Endothelial cell of umbilical vein (primary cell): ENCODE measurements around the gene SLCO2B1.

Source experiments
- EZH2 ChIP-seq: IDR thresholded peaks from 2 replicates; pipeline ENCODE4 v1.6.1; 2012; ENCODE audit warnings: borderline replicate concordance, low read depth, mild to moderate bottlenecking, moderate library complexity, low read length, inconsistent platforms; ENCODE audit not compliant: severe bottlenecking
- MYC ChIP-seq: IDR thresholded peaks from one replicate; pipeline ENCODE4 v1.6.1; 2011; ENCODE audit warnings: mild to moderate bottlenecking, low read depth, low read length
- POLR2A ChIP-seq: IDR thresholded peaks from 2 replicates; pipeline ENCODE4 v1.6.1; 2012; ENCODE audit warnings: low read depth, mild to moderate bottlenecking, control low read depth, low read length
- TF ChIP-seq, protein P1 (sequence below), 2 donors: IDR thresholded peaks; 1 replicate in 1 of 2; 2 replicates in 1 of 2; pipeline ENCODE4 v1.5.1; 2011; ENCODE audit warnings: low read length in 2 of 2, mild to moderate bottlenecking in 2 of 2, moderate library complexity in 2 of 2, control low read depth in 1 of 2, inconsistent platforms in 1 of 2, low read depth in 1 of 2; ENCODE audit not compliant: insufficient read depth in 1 of 2; ENCODE audit errors: extremely low read depth in 1 of 2
- TF ChIP-seq, protein P2 (sequence below): IDR thresholded peaks from 2 replicates; pipeline ENCODE4 v1.6.1; 2011; ENCODE audit not compliant: insufficient read depth, insufficient read length

DNA sequence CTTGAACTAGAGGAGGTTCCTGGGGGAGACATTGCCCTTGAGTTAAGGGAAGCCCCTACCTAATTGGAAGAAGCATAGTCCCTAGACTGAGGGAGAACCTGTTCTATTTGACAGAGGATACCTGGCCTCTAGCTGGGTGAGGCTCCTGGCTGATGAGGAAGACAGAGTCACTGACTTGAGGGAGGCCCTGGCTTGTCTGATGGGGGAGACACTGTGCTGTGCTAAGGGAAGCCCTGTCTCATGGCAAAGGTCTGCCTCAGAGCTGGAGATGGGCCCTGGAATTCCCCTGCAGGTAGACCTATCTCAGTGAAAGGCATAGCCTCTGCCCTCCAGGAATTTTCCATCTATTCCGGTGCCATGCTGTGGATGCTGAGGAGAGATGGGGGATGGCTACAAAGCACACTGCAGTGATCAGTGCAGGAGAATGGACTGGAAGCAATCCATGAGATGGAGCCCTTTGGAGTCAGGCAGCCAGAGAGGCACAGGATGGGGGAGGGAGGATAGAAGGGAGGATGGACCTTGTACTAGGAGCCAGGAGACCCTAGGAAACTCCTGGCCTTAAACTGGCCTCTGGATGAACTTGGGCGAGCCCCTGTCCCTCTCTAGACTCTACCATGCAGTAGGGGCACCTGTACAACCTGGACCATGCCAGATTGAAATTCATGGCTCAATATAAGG is 39.9 kb downstream of the SLCO2B1 start:
- TF ChIP-seq EZH2 (no peak), POLR2A (no peak), MYC (no peak)
- TF ChIP-seq, protein P1, sequence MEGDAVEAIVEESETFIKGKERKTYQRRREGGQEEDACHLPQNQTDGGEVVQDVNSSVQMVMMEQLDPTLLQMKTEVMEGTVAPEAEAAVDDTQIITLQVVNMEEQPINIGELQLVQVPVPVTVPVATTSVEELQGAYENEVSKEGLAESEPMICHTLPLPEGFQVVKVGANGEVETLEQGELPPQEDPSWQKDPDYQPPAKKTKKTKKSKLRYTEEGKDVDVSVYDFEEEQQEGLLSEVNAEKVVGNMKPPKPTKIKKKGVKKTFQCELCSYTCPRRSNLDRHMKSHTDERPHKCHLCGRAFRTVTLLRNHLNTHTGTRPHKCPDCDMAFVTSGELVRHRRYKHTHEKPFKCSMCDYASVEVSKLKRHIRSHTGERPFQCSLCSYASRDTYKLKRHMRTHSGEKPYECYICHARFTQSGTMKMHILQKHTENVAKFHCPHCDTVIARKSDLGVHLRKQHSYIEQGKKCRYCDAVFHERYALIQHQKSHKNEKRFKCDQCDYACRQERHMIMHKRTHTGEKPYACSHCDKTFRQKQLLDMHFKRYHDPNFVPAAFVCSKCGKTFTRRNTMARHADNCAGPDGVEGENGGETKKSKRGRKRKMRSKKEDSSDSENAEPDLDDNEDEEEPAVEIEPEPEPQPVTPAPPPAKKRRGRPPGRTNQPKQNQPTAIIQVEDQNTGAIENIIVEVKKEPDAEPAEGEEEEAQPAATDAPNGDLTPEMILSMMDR (IDR thresholded peaks at IDR 0.05; ENCODE audit: extremely low read depth in 1 of 2, insufficient read depth in 1 of 2, low read depth in 1 of 2, low read length in 2 of 2), result no peak
- TF ChIP-seq, protein P2, sequence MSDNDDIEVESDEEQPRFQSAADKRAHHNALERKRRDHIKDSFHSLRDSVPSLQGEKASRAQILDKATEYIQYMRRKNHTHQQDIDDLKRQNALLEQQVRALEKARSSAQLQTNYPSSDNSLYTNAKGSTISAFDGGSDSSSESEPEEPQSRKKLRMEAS, result no peak
